Skeletal muscle satellite cell (primary cell): ENCODE measurements around the gene MPC2.
"Not testable (repeated sequence)": the region's sequence is repeated elsewhere in the genome, so short reads cannot be mapped to it uniquely, and the experiment has no call there.

Source experiments
- H3K27me3 ChIP-seq: 2 replicates; pipeline ENCODE4 v1.7.0; 2013; ENCODE audit warnings: low read length; ENCODE audit not compliant: control insufficient read depth, insufficient read depth
- H3K36me3 ChIP-seq: 2 replicates; pipeline ENCODE4 v1.7.0; 2013; ENCODE audit warnings: mild to moderate bottlenecking, control low read depth, low read length; ENCODE audit not compliant: insufficient read depth
- H3K4me1 ChIP-seq: 2 replicates; pipeline ENCODE4 v1.7.0; 2013; ENCODE audit warnings: low read length; ENCODE audit not compliant: control insufficient read depth, insufficient read depth
- H3K4me2 ChIP-seq: 2 replicates; pipeline ENCODE4 v1.7.0; 2013; ENCODE audit warnings: mild to moderate bottlenecking, low read length
- H3K4me3 ChIP-seq: 2 replicates; pipeline ENCODE4 v1.7.0; 2013; ENCODE audit warnings: low read length
- H3K9ac ChIP-seq: 2 replicates; pipeline ENCODE4 v1.7.0; 2013; ENCODE audit warnings: mild to moderate bottlenecking, low read depth, low read length, moderate library complexity
- H3K9me3 ChIP-seq: replicated peaks from 2 replicates; pipeline ENCODE4 v1.7.0; 2013; ENCODE audit warnings: mild to moderate bottlenecking, control low read depth, low read length

MPC2 gene

GRCh38 chr1:167876597-167877175 lies 60.2 kb downstream of the MPC2 start:
- Histone ChIP-seq H3K36me3 (no peaks in the 10 kb centered on the region), H3K4me3 (no peak overlapping the region), H3K9me3 (no peaks in the 10 kb centered on the region), H3K27me3 (no peaks in the 10 kb centered on the region), H3K4me2 (no peak overlapping the region), H3K9ac (no peak overlapping the region), H3K4me1 (peaks cover 19% of the 10 kb centered on the region)

GRCh38 chr1:167871331-167871730 lies 65.5 kb downstream of the MPC2 start:
- Histone ChIP-seq H3K4me3 (no peak overlapping the region), H3K27me3 (no peaks in the 10 kb centered on the region), H3K4me2 (no peak overlapping the region), H3K9me3 (no peaks in the 10 kb centered on the region), H3K9ac (no peak overlapping the region), H3K36me3 (no peaks in the 10 kb centered on the region), H3K4me1 (peaks cover 6% of the 10 kb centered on the region)

- not testable (repeated sequence) for H3K4me3 ChIP-seq, H3K9ac ChIP-seq, H3K27me3 ChIP-seq, H3K36me3 ChIP-seq, H3K4me1 ChIP-seq, H3K9me3 ChIP-seq, H3K4me2 ChIP-seq
Measured at GRCh38 chr1:167869157-167870001, 67.5 kb downstream of the MPC2 start.

GRCh38 chr1:167866739-167867414 lies 70.0 kb downstream of the MPC2 start:
- H3K9me3 ChIP-seq, H3K4me2 ChIP-seq, H3K36me3 ChIP-seq, H3K9ac ChIP-seq, H3K27me3 ChIP-seq, H3K4me3 ChIP-seq: not testable (repeated sequence)
- peaks cover 13% of the 10 kb centered on the region for H3K4me1 ChIP-seq
